ENCODE data around the gene PPP4R4. TPM values are rescaled to one million over a fixed set of nuclear protein-coding genes. Genes with fewer than 3 reads are reported as not detected.

The PPP4R4 gene
- total RNA-seq, 1 experiment from 2014 or later: 3.9 TPM

GRCh38 chr14:94292526-94292871, 118.4 kb downstream of the PPP4R4 start:
- WGBS (ENCODE audit: extremely low coverage, insufficient read length, low lambda C conversion rate): no CpG with 5 or more reads among the region's 3 CpGs
- H3K4me1 ChIP-seq (ENCODE audit: insufficient read depth, low read length): no peaks in the 10 kb centered on the region; the same call in 1 of the 2 replicates
- H4K20me1 ChIP-seq (ENCODE audit: control insufficient read depth, insufficient read depth, insufficient read length): no peaks in the 10 kb centered on the region
- no peak for TF ChIP-seq CTCF (conservative IDR thresholded peaks at IDR 0.05)
- H3K4me3 Mint-ChIP-seq: no peak overlapping the region
- no peak overlapping the region for H2BK12ac ChIP-seq (ENCODE audit: insufficient read length, low read depth, low read length)
- no peaks in the 10 kb centered on the region; the same call in 1 of the 2 replicates for H3K27me3 Mint-ChIP-seq (ENCODE audit: low read depth)
- no peak overlapping the region for H2AFZ ChIP-seq (ENCODE audit: low read length)
- no peak overlapping the region for H3K14ac ChIP-seq (ENCODE audit: insufficient read depth, low read length)
- H2AK5ac ChIP-seq (ENCODE audit: insufficient read length, low read length): no peak overlapping the region
- no peak overlapping the region for H2BK120ac ChIP-seq (ENCODE audit: low read depth, low read length, poor library complexity, severe bottlenecking)
- H3K27ac ChIP-seq (ENCODE audit: insufficient read length, low read depth, low read length): no peak overlapping the region
- H3K9me3 ChIP-seq (ENCODE audit: control insufficient read depth, low read depth, low read length): no peaks in the 10 kb centered on the region
- H3K9ac ChIP-seq (ENCODE audit: extremely low read depth, insufficient read length, low read length): no peak overlapping the region
- no peaks in the 10 kb centered on the region for H3K27me3 ChIP-seq (ENCODE audit: insufficient read depth, low read length)
- no peaks in the 10 kb centered on the region for H3K36me3 Mint-ChIP-seq (ENCODE audit: insufficient read depth in 1 of 3, low read depth in 3 of 3)
- no peaks in the 10 kb centered on the region for H3K23me2 ChIP-seq (ENCODE audit: insufficient read length, low read depth, low read length, poor library complexity, severe bottlenecking)
- no peak overlapping the region for H3K23ac ChIP-seq (ENCODE audit: insufficient read length, low read depth, low read length)
- no peak overlapping the region for H3T11ph ChIP-seq (ENCODE audit: low read length)
- no peak overlapping the region for H4K8ac ChIP-seq (replicated peaks; ENCODE audit: insufficient read length, low read depth, low read length)
- no peak overlapping the region for H2BK20ac ChIP-seq (ENCODE audit: low read depth, low read length, poor library complexity, severe bottlenecking)
- H3K4ac ChIP-seq (ENCODE audit: low read depth, low read length): no peak overlapping the region
- no peak overlapping the region for H4K91ac ChIP-seq (ENCODE audit: insufficient read length, low read depth, low read length)
- H3K9me3 Mint-ChIP-seq: no peaks in the 10 kb centered on the region
- H2BK5ac ChIP-seq (ENCODE audit: insufficient read length, low read length): no peak overlapping the region
- peaks cover 2 to 11% of the 10 kb centered on the region in 2 experiments; a peak in 3 of 4 replicates for H3K4me1 Mint-ChIP-seq
- H3K79me1 ChIP-seq (ENCODE audit: insufficient read depth, low read depth, low read length, poor library complexity, severe bottlenecking): no peaks in the 10 kb centered on the region
- H3K27ac Mint-ChIP-seq: no peak overlapping the region
- no peak overlapping the region for H2BK15ac ChIP-seq (ENCODE audit: low read depth, low read length)
- no peaks in the 10 kb centered on the region for H3K79me2 ChIP-seq (ENCODE audit: insufficient read depth, low read length)
- DNase-seq: no peak
- H4K5ac ChIP-seq (ENCODE audit: insufficient read length, low read depth, low read length): no peak overlapping the region
- no peak overlapping the region for H3K56ac ChIP-seq (ENCODE audit: insufficient read length, low read depth, low read length)
- H3K18ac ChIP-seq (ENCODE audit: insufficient read length, low read depth, low read length): no peak overlapping the region
- H3K4me2 ChIP-seq (ENCODE audit: insufficient read depth, insufficient read length, low read length): no peak overlapping the region
